ENCODE measurements around the gene CASP3. TPM values are rescaled to one million over a fixed set of nuclear protein-coding genes. Genes with fewer than 3 reads are reported as not detected.

Gene CASP3
- total RNA-seq, 1 experiment from 2014 or later: 107 TPM

- H2AFZ ChIP-seq (ENCODE audit: low read length): no peak overlapping the region
- no peak overlapping the region for H3K27ac ChIP-seq (ENCODE audit: insufficient read length, low read depth, low read length)
- peaks cover 7 to 8% of the 10 kb centered on the region in 2 experiments; a peak in 3 of 5 replicates for H3K9me3 Mint-ChIP-seq
- TF ChIP-seq CTCF (conservative IDR thresholded peaks at IDR 0.05): no peak
- H2BK15ac ChIP-seq (ENCODE audit: low read depth, low read length): no peak overlapping the region
- H2BK20ac ChIP-seq (ENCODE audit: low read depth, low read length, poor library complexity, severe bottlenecking): no peak overlapping the region
- peaks cover 10 to 39% (median 22%) of the 10 kb centered on the region in 3 experiments for H3K36me3 Mint-ChIP-seq (ENCODE audit: insufficient read depth in 1 of 3, low read depth in 3 of 3)
- no peaks in the 10 kb centered on the region for H3K79me2 ChIP-seq (ENCODE audit: insufficient read depth, low read length)
- no peak overlapping the region for H3K18ac ChIP-seq (ENCODE audit: insufficient read length, low read depth, low read length)
- H3K23me2 ChIP-seq (ENCODE audit: insufficient read length, low read depth, low read length, poor library complexity, severe bottlenecking): no peaks in the 10 kb centered on the region
- WGBS (ENCODE audit: extremely low coverage, insufficient read length, low lambda C conversion rate): no CpG with 5 or more reads among the region's 5 CpGs
- no peaks in the 10 kb centered on the region for H3K4me1 Mint-ChIP-seq
- no peak overlapping the region for H3K23ac ChIP-seq (ENCODE audit: insufficient read length, low read depth, low read length)
- H3K27me3 ChIP-seq (ENCODE audit: insufficient read depth, low read length): no peaks in the 10 kb centered on the region
- H3K4me3 Mint-ChIP-seq: no peak overlapping the region
- H3K9me3 ChIP-seq (ENCODE audit: control insufficient read depth, low read depth, low read length): no peaks in the 10 kb centered on the region
- no peak overlapping the region for H3K9ac ChIP-seq (ENCODE audit: extremely low read depth, insufficient read length, low read length)
- H4K8ac ChIP-seq (replicated peaks; ENCODE audit: insufficient read length, low read depth, low read length): no peak overlapping the region
- no peak overlapping the region for H2AK5ac ChIP-seq (ENCODE audit: insufficient read length, low read length)
- DNase-seq: no peak
- no peak overlapping the region for H2BK5ac ChIP-seq (ENCODE audit: insufficient read length, low read length)
- no peak overlapping the region for H3K56ac ChIP-seq (ENCODE audit: insufficient read length, low read depth, low read length)
- H4K20me1 ChIP-seq (ENCODE audit: control insufficient read depth, insufficient read depth, insufficient read length): no peaks in the 10 kb centered on the region
- no peaks in the 10 kb centered on the region for H3K27me3 Mint-ChIP-seq (ENCODE audit: low read depth)
- H4K5ac ChIP-seq (ENCODE audit: insufficient read length, low read depth, low read length): no peak overlapping the region
- H3K4me2 ChIP-seq (ENCODE audit: insufficient read depth, insufficient read length, low read length): no peak overlapping the region
- H2BK12ac ChIP-seq (ENCODE audit: insufficient read length, low read depth, low read length): no peak overlapping the region
- H3K79me1 ChIP-seq (ENCODE audit: insufficient read depth, low read depth, low read length, poor library complexity, severe bottlenecking): no peaks in the 10 kb centered on the region
- H3K14ac ChIP-seq (ENCODE audit: insufficient read depth, low read length): no peak overlapping the region
- no peak overlapping the region for H3K4ac ChIP-seq (ENCODE audit: low read depth, low read length)
- no peak overlapping the region for H2BK120ac ChIP-seq (ENCODE audit: low read depth, low read length, poor library complexity, severe bottlenecking)
- H4K91ac ChIP-seq (ENCODE audit: insufficient read length, low read depth, low read length): no peak overlapping the region
- no peak overlapping the region for H3T11ph ChIP-seq (ENCODE audit: low read length)
- H3K27ac Mint-ChIP-seq: no peak overlapping the region
- H3K4me1 ChIP-seq (ENCODE audit: insufficient read depth, low read length): no peaks in the 10 kb centered on the region
These were observed 25.8 kb upstream of the CASP3 start for GRCh38 chr4:184675018-184675417.

Data from H9 (cell line).